ENCODE measurements around the gene MCM9.
"Not testable (repeated sequence)": the region's sequence is repeated elsewhere in the genome, so short reads cannot be mapped to it uniquely, and the experiment has no call there.

The MCM9 gene

GRCh38 chr6:118788702-118789101, 146.3 kb downstream of the MCM9 start:
- no peak for DNase-seq

- DNase-seq, result no peak
Observed at GRCh38 chr6:118787724-118788423, 147.1 kb downstream of the MCM9 start.

GRCh38 chr6:118786596-118787453, 148.1 kb downstream of the MCM9 start:
- DNase-seq, result no peak

GRCh38 chr6:118785601-118786000, 149.4 kb downstream of the MCM9 start:
- DNase-seq, result no peak

GRCh38 chr6:118784641-118785164, 150.3 kb downstream of the MCM9 start:
- no peak for DNase-seq

- no peak for DNase-seq
Observed at GRCh38 chr6:118783931-118784550, 150.9 kb downstream of the MCM9 start.

GRCh38 chr6:118782651-118783050, 152.3 kb downstream of the MCM9 start:
- DNase-seq, result no peak

- DNase-seq, result no peak
Observed at GRCh38 chr6:118781897-118782296, 153.1 kb downstream of the MCM9 start.

- DNase-seq, result no peak
Observed at GRCh38 chr6:118780668-118781067, 154.3 kb downstream of the MCM9 start.

GRCh38 chr6:118776607-118777549, 158.1 kb downstream of the MCM9 start:
- DNase-seq, result peak; percentile 51 to 57

- DNase-seq, result no peak
Observed at GRCh38 chr6:118775381-118775780, 159.6 kb downstream of the MCM9 start.

- no peak for DNase-seq
Observed at GRCh38 chr6:118774581-118774980, 160.4 kb downstream of the MCM9 start.

- DNase-seq, result no peak
Observed at GRCh38 chr6:118772886-118773285, 162.1 kb downstream of the MCM9 start.

GRCh38 chr6:118771253-118771652, 163.7 kb downstream of the MCM9 start:
- DNase-seq, result no peak

- no peak for DNase-seq
Observed at GRCh38 chr6:118770835-118771234, 164.1 kb downstream of the MCM9 start.

GRCh38 chr6:118770112-118770788, 164.7 kb downstream of the MCM9 start:
- no peak for DNase-seq

GRCh38 chr6:118768904-118769325, 166.0 kb downstream of the MCM9 start:
- peak in 1 of 2 donors; percentile 16 for DNase-seq

- no peak for DNase-seq
Observed at GRCh38 chr6:118768441-118768840, 166.5 kb downstream of the MCM9 start.

- DNase-seq, result not testable (repeated sequence)
Observed at GRCh38 chr6:118765316-118765715, 169.6 kb downstream of the MCM9 start.

- no peak for DNase-seq
Observed at GRCh38 chr6:118764766-118765165, 170.2 kb downstream of the MCM9 start.
